HK-2 (cell line): ENCODE measurements around the gene TCAP.

Experiments used
- DNase-seq: peaks from one replicate; pipeline ENCODE4 v3.0.0-alpha.2; 2018; ENCODE audit not compliant: unreplicated experiment

Gene TCAP

DNA sequence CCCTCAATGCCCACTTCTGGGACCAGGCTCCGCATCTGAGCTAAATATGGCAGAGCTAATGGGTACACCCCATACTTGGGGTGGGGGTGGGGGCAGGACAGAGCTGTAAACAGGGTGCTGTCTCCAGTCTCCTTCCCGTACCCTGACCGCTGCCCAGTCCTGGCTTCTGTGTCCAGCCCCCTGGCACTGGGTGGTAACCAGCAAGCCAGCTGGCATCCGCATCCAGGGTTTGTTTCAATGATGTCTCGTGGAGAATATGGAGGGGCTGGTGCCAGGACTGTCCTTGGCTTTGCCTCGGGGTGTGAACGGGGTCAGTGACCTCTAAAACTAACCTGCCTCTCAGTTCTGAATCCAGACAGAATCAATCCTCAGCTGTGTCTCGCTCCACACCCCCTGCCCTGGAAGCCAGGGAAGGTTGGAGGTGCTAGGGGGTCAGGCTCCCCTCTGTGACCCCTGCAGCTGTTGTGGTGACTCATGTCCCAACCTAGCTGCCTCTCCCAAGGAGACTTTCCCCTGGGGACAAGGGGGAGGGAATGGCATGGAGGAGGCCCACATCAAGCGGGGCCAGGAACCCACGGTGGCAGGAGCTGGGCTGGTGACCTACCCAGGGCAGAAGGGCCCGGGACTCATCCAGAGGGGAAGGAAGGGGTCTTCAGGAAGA is 1.6 kb downstream of the TCAP start:
- DNase-seq = no peak

DNA sequence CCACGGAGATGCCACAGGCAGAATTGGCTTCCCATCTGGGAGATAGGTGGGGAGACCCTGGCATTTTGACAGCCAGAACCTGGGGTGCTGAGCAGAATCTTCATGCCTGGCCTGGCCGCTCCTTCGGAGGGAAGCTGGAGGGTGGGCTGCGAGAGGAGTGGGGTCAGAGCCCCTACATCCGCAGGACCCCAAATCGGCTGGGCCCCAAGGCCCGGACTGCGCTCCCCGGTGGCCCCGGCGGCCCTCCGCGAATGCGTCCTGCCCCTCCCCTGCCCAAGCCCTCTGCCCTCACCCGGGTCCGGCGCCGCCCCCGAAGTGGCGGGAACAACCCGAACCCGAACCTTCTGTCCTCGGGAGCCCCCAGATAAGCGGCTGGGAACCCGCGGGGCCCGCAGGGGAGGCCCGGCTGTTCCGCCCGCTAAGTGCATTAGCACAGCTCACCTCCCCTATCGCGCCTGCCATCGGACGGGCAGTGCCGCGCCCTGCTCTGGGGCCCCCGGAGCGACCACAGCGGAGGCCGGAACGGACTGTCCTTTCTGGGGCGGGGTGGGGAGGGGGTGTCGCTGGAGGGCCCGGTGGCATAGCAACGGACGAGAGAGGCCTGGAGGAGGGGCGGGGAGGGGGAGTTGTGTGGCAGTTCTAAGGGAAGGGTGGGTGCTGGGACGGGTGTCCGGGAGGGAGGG is 2.3 kb downstream of the TCAP start:
- no peak for DNase-seq

DNA sequence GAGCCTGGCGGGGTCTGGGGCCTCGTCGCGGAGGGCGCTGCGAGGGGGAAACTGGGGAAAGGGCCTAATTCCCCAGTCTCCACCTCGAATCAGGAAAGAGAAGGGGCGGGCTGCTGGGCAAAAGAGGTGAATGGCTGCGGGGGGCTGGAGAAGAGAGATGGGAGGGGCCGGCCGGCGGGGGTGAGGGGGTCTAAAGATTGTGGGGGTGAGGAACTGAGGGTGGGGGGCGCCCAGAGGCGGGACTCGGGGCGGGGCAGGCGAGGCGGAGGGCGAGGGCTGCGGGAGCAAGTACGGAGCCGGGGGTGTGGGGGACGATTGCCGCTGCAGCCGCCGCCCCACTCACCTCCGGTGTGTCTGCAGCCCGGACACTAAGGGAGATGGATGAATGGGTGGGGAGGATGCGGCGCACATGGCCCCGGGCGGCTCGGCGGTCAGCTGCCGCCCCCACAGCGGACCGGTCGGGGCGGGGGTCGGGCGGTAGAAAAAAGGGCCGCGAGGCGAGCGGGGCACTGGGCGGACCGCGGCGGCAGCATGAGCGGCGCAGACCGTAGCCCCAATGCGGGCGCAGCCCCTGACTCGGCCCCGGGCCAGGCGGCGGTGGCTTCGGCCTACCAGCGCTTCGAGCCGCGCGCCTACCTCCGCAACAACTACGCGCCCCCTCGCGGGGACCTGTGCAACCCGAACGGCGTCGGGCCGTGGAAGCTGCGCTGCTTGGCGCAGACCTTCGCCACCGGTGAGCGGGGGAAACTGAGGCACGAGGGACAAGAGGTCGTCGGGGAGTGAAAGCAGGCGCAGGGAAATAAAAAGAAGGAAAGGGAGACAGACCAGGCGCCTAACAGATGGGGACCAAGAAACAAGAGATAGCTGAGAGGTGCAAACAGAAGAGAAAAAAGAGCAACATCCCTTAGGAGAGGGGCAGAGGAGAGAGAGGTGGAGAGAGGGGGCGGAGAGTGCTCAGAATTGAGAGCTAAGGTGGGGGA is 3.1 kb downstream of the TCAP start, which contains the start of gene PNMT:
Gene PNMT (plus strand): TSS at position 509 of the 980 bp plus-strand sequence. CDS start 23 bp downstream, at position 532.
- peak; percentile 66 for DNase-seq

DNA sequence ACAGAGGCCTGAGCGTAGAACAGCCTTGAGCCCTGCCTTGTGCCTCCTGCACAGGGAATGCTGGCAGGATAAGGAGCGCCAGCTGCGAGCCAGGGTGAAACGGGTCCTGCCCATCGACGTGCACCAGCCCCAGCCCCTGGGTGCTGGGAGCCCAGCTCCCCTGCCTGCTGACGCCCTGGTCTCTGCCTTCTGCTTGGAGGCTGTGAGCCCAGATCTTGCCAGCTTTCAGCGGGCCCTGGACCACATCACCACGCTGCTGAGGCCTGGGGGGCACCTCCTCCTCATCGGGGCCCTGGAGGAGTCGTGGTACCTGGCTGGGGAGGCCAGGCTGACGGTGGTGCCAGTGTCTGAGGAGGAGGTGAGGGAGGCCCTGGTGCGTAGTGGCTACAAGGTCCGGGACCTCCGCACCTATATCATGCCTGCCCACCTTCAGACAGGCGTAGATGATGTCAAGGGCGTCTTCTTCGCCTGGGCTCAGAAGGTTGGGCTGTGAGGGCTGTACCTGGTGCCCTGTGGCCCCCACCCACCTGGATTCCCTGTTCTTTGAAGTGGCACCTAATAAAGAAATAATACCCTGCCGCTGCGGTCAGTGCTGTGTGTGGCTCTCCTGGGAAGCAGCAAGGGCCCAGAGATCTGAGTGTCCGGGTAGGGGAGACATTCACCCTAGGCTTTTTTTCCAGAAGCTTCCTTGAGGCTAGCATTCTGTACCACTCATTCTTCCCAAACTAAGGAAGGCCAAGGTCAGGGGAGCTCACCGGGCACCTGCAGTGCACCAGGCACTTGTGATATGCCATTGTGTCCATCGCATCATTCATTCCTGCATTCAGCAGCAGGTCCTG is 5.0 kb downstream of the TCAP start:
- DNase-seq = no peak

DNA sequence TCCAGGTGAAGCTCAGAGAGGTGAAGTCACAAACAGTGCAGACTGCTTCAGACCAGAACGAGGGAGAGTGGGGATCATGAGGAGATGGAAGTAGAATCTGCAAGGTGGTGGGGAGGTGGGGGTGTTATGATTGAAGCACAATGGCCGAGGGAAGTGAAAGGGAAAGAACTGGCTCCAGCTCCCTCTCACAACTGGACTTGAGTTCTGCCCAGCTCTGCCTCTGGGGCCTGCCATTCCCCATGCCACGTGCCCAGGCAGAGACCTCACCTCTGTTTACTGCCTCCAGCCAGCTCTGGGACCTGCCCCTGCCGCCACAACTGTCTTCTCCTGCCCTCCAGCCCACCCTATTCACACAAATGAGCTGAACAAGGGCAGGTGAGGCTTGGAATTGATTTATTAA is 5.6 kb downstream of the TCAP start:
- DNase-seq = no peak

DNA sequence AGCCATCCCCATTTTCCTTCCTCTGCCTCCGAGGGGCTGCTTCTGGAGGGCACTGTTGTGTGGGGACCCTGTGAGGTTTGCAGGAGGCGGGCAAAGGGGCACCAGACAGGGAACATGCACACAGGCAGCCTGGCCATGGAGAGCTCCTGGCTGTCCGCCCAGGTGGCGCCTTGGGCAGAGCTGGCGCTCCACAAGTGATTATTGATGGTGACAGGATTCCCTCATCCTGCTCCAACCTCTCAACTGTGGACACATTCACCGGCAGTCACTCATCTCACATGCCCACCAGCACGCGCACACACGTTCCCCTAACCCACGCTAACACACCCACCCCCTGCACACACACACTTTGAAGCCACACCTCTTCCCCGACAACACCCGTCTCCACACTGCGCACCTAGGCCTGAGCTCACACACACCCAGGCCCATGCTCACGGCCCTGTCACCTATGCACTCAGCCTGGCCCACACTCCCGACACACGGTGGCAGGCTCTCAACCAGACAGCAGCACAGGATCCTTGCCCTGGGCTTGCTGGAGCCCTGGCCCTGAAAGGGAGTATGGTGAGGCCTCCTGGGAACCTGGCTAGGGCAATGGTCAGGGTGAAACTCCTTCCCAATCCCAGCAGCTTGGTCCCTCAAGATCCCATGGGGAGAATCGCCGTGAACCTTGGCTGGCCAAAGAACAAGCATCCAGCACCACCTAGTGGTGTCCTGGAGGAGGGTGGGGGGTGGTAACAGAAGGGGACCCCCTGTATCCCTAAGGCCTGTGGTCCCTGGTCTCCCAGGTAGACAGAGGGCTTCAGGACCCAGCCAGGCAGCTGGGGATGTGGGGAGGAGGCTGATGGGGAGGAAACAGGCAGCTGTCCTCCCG is 6.7 kb downstream of the TCAP start:
- DNase-seq = no peak

DNA sequence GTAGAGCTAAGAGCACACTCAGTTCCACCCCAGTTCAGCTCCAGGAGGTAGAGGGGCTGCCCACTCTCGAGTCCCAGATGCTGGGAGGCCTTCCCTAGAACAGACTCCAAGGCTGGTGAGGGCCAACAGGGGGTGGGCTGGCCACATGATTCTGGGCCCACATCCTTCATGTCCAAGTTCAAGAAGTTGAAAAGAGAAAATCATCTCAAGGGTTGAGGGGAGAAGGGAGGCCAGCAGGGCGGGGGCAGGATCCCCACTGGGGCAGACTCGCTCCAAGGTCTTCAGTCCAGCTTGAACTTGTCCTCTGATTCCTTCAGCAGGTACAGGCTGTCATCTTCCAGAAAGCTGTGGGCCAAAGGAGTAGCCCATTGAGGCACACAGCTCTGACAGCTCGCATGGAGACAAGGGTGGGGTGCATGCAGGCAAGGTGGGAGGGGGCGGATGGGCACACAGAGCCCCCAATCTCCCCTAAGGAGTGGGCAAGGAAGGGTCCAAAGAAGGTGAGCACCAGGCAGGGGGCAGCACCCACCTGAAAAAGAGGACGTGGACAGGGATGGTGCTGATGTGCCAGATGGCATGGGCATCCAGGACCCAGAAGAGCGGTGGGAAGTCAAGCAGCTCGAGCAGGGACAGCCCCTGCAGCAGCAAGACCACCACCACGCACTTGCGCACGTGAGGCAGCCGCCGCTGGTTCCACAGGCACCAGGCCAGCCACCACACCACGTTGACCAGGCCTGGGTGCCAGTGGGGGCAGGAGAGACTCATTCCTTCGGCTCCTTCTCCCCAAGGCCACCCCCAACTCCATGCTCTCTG is 7.6 kb downstream of the TCAP start:
- no peak for DNase-seq

DNA sequence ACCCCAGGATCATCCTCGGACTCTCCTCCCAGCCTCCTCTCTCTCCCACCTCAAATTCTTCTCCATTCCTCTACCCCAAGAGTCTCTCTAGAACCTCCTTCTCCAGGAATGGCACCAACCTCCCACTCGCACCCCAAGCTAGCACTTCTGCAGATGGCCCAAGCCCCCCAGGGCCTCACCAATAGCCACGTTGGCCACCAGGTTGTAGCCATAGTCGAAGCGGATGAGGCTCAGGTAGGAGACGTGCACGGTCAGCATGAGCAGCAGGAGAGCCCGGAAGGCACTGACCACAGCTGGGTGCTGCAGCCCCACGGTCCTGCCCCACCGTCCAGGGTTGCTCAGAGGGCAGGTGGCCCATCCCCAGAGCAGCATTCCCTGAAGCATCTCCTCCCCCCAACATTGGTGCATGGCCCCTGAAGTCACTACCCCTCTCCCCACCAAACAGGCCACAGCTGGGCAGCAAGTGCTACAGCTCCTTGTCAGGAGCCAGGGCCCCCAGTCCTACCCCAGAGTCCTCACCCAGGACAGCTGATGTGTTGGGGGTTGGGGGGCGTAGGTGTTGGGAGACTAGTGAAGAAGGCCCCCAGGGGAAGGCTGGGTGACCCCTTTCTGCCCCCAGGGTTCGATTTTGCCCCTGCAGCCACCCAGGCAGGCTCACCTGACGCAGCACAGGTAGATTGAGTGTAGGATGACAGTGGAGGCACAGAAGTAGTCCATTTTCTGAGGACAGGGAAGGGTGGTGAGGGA is 8.4 kb downstream of the TCAP start:
- no peak for DNase-seq

DNA sequence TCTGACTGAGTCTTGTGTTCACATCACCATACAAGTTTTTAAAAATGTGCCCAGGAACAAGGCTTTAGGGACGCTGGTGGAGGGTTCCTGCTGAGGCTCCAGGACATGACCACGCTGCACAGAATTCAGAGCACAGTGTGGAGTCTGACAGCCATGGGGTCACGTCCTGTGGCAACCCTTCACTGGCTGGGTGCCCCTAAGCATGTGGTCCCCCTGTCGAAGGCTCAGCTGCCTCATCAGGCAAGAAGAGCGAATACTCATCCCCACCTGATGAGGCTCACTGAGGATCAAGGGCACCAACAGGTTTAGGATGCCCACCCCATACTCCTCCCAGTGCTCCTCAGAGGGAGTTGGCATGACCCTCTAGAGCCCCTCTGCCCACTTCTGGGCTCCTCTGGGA is 9.0 kb downstream of the TCAP start:
- DNase-seq = no peak

DNA sequence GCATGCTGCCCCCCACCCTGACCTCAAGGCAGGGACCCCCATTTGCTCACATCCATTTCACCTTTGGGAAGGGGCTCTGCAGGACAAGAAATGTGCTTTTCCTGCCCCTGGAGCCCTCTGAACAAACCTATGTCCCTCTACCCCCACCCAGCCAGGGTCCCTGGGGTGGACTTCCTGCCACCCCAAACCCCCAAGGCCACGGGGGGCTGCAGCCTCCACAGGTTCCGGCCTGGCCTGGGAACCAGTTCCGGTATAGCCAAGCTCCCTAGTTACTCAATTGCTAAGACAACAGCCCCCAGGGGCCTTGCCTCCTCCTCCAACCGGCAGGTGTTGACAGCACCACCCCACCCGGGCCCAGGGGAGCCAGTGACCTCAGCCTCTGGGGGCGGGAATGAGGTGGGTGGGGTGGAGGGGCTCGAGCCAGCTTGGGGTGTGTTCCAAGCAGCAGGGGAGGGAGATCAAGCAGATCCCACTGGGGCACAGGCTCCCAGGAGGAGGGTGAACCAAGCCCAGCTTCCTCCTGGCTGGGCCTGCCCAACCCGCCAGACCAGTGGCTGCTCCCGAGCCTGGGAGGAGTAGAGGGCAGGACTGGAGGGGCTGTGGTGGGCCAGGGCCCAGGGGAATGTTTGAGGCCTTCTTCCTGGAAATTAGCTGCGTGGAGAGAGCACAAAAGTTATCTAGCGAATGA is 9.7 kb downstream of the TCAP start:
- DNase-seq = peak; percentile 33

DNA sequence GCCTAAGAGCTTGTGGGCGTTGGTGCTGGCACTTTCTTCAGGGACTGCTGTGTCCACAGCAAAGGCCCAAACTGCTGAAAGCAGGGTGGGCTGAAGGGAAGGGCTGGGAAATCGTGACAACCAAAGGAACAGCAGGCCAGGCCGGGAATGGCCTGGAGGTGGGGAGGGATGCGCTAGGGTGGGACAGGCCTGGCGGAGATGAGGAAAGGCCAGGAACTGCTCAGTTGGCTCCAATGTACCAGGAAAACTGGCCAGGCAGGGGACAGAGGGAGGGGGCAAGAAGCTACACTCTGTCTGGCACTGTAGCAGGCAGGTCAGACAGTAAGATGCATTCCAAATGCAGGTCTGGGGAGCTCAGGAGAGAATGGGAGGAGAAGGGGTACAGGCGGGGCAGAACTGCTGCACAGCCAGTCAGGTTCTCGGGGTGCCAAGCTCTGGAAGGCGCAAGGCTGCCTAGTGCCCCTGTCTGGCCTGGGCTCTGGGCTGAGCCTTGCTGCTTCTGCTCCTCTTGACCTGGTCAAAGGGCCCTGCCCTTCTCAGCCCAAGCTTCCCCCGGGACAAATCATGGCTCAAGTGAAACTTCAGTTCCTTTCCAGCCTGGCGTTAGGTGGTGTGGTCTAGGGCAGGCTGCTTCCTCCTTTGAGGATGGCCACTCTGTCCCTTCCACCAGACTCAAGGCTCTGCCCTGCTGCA is 10.4 kb downstream of the TCAP start:
- no peak for DNase-seq

DNA sequence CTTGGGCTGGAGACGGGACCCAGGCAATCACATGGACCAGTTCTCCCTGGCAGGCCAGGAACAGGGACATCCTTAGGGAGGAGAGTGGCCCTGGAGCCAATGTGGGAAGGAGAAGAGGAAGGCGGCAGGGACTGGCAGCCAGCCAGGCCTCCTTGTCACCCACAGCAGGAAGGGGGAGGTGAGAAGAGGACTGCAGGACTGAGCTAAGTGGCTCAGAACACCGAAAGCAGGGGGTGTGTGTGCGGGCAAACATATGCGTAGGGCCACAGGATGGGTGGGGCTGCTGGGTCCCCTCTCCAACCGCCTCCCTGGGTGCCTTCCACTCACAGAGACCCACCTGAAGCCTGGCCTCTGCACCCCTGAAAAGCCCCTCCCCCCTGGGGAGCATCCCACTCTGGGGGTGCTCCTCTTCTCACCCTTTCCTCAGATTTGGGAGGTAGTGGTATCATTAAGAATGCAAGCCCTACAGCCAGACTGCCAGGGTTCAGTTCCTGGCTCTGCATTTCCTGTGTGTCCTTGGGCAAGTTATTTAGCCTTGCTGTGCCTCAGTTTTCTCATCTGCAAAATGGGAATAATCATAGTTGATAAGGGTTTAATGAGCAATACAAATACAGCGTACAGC is 11.2 kb downstream of the TCAP start:
- DNase-seq = peak; percentile 61

DNA sequence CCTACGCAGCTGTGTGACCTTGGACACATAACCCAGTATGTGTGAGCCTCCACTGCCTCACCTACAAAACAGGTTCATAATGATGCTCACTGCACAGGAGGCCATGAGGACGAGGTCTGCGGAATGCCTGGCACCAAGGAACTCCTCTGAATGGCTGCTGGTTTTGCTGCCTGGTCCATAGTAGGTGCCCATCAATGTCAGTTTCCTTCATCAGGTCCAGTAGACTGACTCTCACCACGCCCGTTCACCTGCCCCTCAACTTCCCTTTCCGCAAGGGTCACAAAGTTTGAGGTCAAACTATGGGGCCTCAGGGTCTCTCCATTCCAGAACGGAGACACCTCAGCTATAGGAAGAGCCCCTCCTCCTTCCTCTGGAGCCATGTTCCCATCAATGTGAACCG is 11.9 kb downstream of the TCAP start:
- DNase-seq = no peak

DNA sequence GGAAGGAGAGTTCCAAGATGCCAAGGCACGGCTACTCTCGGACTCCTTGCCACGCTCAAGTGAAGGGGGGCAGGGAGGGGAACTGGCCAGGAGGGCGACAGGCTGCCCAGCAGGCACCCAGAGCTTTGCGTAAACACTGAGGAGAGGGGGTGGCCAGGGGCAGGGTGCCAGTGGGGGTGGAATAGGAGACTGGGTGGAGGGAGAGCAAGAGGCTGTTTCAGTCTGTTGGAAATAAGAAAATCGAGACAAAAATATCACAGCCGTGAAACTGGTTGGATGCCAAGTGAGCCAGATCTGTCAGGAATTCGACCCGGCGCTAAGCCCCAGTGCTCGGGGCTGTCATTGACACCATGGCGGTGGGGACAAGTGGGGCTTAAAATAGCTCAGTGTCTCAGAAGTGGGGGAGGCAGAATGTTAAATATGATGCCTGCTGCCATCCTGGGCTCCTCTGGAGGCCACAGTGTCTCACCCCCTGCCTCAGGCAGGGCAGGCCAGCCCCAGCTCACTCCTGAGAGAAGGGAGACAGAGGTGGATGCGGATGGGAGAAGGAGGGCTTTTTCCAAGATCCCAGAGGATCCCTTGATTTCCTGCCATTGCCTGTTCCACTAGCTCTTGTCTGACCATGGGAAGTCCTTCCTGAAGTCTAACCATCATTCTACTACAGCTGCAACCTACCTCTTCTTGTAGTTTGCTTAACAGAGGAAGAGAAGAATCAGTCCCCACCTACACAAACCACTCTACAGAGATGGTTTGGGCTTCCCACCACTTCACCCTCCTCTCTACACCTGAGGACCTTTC is 12.6 kb downstream of the TCAP start:
- no peak for DNase-seq

DNA sequence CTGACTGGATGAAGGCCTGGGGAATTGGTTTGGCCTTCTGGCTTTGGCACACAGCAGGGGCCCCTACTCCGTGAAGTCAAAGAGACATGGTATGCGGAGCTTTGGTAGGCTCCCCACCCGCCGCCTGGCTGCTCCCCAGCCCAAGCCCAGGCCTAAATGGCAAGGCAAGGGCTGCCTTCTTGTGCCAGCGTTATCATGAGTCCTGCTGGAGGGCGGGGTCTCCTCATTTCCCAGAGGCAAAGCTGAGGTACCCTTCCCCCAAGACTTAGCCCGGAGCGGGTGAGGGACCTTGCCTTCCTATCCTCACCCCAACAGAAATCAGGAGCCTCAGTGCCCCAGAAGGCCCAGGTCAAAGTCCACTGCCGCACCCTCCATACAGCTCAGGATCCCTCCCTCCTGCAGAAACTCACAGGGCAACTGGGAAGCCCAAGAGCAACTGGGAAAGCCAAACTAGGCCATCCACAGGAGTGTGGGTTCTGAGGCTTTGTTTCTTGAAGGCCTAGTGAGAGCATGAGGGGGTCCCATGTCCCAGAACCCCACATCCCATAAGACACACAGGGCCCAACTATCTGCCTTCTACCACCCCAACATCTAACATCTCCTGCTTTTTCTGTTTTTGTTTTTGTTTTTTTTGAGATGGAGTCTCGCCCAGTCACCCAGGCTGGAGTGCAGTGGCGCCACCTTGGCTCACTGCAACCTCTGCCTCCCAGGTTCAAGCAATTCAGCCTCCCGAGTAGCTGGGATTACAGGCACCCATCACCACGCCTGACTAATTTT is 13.4 kb downstream of the TCAP start:
- DNase-seq = no peak
